ENCODE data around the gene USP13. TPM values are rescaled to one million over a fixed set of nuclear protein-coding genes. Genes with fewer than 3 reads are reported as not detected.
A peak's percentile ranks its signal among the peaks of the same experiment; 100 is the strongest.

Gene USP13
- total RNA-seq (1 to 10 TPM; 4.2 to 7.3 TPM), polyA plus RNA-seq (1 to 10 TPM; 2.4 to 4.2 TPM)

GRCh38 chr3:179652447-179653095, at the start of gene USP13:
Gene USP13, plus strand, starts transcription at chr3:179653040. Its CDS starts 186 bp downstream, at chr3:179653226.
- Histone ChIP-seq H3K27ac (ENCODE audit: low read depth in 1 of 2, low read length in 2 of 2) (peak within 1 kb of the TSS; percentile 84 to 96), H3K27me3 (ENCODE audit: control insufficient read depth in 4 of 4, insufficient read depth in 4 of 4, low read length in 3 of 4) (no peaks in the 10 kb centered on the region), H3K4me1 (ENCODE audit: control insufficient read depth in 4 of 4, insufficient read depth in 4 of 4, low read length in 3 of 4) (peaks cover 0 to 16% (median 5%) of the 10 kb centered on the region in 4 donors), H3K4me3 (ENCODE audit: low read depth in 1 of 3, low read length in 3 of 3) (peak within 1 kb of the TSS; percentile 72 to 97 (median 94)), H3K9me3 (ENCODE audit: control insufficient read depth in 4 of 4, low read length in 3 of 4) (no peaks in the 10 kb centered on the region), H3K36me3 (ENCODE audit: control insufficient read depth in 4 of 4, insufficient read depth in 3 of 4, low read depth in 1 of 4, low read length in 3 of 4) (no peaks in the 10 kb centered on the region), H3K9ac (ENCODE audit: low read depth in 1 of 2, low read length in 2 of 2) (peak within 1 kb of the TSS; percentile 60 to 87)
- TF ChIP-seq RAD21 (IDR thresholded peaks at IDR 0.05) (peak in 1 of 2 donors; percentile 8), HNF4G (IDR thresholded peaks at IDR 0.05) (no peak), SP1 (IDR thresholded peaks at IDR 0.05) (no peak), RXRA (IDR thresholded peaks at IDR 0.05) (no peak), REST (IDR thresholded peaks at IDR 0.05) (peak; percentile 54), GABPA (IDR thresholded peaks at IDR 0.05 in 1 of 2, conservative IDR thresholded peaks at IDR 0.05 in 1 of 2) (no peak), HNF4A (conservative IDR thresholded peaks at IDR 0.05) (no peak), NR2F2 (IDR thresholded peaks at IDR 0.05) (no peak), FOXA2 (IDR thresholded peaks at IDR 0.05) (no peak), ATF3 (IDR thresholded peaks at IDR 0.05) (no peak), TAF1 (conservative IDR thresholded peaks at IDR 0.05) (no peak), YY1 (IDR thresholded peaks at IDR 0.05) (no peak), FOXA1 (IDR thresholded peaks at IDR 0.05) (no peak), CTCF (IDR thresholded peaks at IDR 0.05; ENCODE audit: low read depth, low read length, missing input control) (peak; percentile 29), EGR1 (IDR thresholded peaks at IDR 0.05; ENCODE audit: low read depth in 2 of 2) (no peak), JUND (IDR thresholded peaks at IDR 0.05) (no peak)
- TF ChIP-seq, protein P1, sequence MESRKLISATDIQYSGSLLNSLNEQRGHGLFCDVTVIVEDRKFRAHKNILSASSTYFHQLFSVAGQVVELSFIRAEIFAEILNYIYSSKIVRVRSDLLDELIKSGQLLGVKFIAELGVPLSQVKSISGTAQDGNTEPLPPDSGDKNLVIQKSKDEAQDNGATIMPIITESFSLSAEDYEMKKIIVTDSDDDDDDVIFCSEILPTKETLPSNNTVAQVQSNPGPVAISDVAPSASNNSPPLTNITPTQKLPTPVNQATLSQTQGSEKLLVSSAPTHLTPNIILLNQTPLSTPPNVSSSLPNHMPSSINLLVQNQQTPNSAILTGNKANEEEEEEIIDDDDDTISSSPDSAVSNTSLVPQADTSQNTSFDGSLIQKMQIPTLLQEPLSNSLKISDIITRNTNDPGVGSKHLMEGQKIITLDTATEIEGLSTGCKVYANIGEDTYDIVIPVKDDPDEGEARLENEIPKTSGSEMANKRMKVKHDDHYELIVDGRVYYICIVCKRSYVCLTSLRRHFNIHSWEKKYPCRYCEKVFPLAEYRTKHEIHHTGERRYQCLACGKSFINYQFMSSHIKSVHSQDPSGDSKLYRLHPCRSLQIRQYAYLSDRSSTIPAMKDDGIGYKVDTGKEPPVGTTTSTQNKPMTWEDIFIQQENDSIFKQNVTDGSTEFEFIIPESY (IDR thresholded peaks at IDR 0.05): no peak
- TF ChIP-seq, protein P2, sequence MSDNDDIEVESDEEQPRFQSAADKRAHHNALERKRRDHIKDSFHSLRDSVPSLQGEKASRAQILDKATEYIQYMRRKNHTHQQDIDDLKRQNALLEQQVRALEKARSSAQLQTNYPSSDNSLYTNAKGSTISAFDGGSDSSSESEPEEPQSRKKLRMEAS (IDR thresholded peaks at IDR 0.05): no peak
- peak; percentile 60 for DNase-seq (ENCODE audit: low spot score)
- under 1% methylated on average over 56 of the region's 56 CpGs for WGBS
